ENCODE results near the gene GPATCH3. TPM values are rescaled to one million over a fixed set of nuclear protein-coding genes. Genes with fewer than 3 reads are reported as not detected.
"Not testable (repeated sequence)": the region's sequence is repeated elsewhere in the genome, so short reads cannot be mapped to it uniquely, and the experiment has no call there.

Gene GPATCH3
- total RNA-seq, 2 donors from 2014 or later = 13.9 to 14.4 TPM

DNA sequence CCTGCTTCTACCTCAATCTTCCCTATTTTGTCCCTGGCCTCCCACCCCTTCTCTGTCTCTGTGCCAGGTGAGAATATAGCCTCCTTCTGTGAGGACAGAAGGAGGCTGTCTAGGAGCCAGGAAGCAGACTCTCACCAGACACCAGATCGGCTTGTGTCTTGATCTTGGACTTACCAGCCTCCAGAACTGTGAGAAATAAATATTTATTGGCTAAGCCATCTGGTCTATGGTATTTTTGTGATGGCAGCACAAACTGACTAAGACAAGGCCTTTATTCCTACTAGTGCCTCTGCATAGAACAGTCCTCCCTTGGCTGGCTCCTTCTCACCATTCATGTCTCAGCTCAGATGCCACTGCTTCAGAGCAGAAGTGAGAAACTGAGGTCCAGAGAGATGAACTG is 12.0 kb downstream of the GPATCH3 start:
- H3K27me3 ChIP-seq = no peaks in the 10 kb centered on the region
- DNase-seq = no peak
- H3K36me3 ChIP-seq = peaks cover 25% of the 10 kb centered on the region
- H3K9me3 ChIP-seq = no peaks in the 10 kb centered on the region
- TF ChIP-seq, protein P1, sequence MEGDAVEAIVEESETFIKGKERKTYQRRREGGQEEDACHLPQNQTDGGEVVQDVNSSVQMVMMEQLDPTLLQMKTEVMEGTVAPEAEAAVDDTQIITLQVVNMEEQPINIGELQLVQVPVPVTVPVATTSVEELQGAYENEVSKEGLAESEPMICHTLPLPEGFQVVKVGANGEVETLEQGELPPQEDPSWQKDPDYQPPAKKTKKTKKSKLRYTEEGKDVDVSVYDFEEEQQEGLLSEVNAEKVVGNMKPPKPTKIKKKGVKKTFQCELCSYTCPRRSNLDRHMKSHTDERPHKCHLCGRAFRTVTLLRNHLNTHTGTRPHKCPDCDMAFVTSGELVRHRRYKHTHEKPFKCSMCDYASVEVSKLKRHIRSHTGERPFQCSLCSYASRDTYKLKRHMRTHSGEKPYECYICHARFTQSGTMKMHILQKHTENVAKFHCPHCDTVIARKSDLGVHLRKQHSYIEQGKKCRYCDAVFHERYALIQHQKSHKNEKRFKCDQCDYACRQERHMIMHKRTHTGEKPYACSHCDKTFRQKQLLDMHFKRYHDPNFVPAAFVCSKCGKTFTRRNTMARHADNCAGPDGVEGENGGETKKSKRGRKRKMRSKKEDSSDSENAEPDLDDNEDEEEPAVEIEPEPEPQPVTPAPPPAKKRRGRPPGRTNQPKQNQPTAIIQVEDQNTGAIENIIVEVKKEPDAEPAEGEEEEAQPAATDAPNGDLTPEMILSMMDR (IDR thresholded peaks at IDR 0.05) = no peak
- no peak overlapping the region for H3K27ac ChIP-seq
- H3K4me1 ChIP-seq = peaks cover 8% of the 10 kb centered on the region
- intact Hi-C loops (cut with DNase I) = no loop called here
- no peak overlapping the region for H3K4me3 ChIP-seq
- H3K9ac ChIP-seq (ENCODE audit: low read depth in 2 of 2, low read length in 2 of 2) = no peak overlapping the region

DNA sequence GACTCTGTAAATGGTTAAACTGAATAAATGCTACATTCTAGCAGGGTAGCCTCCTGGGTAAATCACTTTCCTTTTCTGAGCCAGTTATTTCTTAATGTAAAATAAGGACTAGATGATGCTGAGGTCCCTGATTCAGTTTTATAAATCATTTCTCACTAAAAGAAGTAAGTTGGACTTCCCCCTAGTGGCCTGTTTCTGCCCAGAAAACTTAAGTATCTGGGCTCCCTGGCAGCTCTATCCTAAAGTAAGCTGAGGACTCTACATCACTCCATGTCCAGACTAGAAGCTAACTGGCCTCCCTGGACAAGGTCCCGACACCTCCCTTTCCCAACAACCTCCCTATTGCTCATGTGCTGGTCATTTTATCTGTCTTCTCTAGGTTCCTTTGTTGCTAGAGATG is 13.1 kb downstream of the GPATCH3 start:
- H3K9ac ChIP-seq (ENCODE audit: low read depth in 2 of 2, low read length in 2 of 2) = no peak overlapping the region
- H3K27me3 ChIP-seq = no peaks in the 10 kb centered on the region
- peaks cover 8% of the 10 kb centered on the region for H3K4me1 ChIP-seq
- intact Hi-C loops (cut with DNase I) = no loop called here
- TF ChIP-seq, protein P1 (IDR thresholded peaks at IDR 0.05) = peak; percentile 32
- H3K4me3 ChIP-seq = no peak overlapping the region
- no peaks in the 10 kb centered on the region for H3K9me3 ChIP-seq
- H3K36me3 ChIP-seq = peaks cover 21% of the 10 kb centered on the region
- DNase-seq = no peak
- H3K27ac ChIP-seq = no peak overlapping the region

DNA sequence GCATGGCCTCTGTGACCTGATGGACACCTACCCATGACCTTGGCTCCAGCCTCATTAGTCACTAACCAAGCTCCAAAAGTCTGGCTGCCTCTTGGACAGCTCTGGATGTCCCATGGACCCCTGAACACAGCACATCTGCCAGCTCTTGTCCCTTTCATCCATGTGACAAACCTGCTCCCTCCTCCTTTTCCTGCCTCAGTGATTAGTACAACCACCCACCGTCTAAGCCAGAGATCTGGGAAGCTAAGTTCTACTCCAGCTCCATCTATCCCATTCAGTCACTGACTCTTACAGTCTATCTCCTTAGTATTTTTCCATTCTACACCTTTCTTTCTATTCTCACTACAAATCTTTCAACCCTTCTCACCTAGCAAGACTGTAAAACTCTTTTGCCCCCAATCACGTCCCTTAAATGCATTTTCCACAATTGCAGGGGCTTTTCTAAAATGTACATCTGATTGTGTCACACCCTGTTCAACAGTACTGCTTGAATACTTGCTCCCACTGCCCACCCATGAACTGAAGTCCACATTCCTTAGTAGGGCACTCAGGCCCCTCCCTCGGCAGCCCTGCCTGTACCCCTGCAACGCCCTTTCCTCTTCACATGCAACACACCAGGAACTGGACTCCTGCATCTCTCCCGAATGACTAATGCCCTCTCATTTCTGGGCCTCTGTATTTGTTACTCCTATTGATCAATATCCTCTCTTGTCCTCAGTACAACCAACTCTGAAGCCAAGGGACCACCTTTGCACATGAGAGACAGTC is 17.4 kb downstream of the GPATCH3 start:
- no peak for DNase-seq
- Histone ChIP-seq H3K9me3 (no peaks in the 10 kb centered on the region), H3K4me3 (no peak overlapping the region), H3K27me3 (no peaks in the 10 kb centered on the region), H3K27ac (no peak overlapping the region), H3K9ac (ENCODE audit: low read depth in 2 of 2, low read length in 2 of 2) (no peak overlapping the region), H3K36me3 (peaks cover 16% of the 10 kb centered on the region), H3K4me1 (no peaks in the 10 kb centered on the region)
- intact Hi-C loops (cut with DNase I) = no loop called here
- TF ChIP-seq, protein P1 (IDR thresholded peaks at IDR 0.05) = no peak

DNA sequence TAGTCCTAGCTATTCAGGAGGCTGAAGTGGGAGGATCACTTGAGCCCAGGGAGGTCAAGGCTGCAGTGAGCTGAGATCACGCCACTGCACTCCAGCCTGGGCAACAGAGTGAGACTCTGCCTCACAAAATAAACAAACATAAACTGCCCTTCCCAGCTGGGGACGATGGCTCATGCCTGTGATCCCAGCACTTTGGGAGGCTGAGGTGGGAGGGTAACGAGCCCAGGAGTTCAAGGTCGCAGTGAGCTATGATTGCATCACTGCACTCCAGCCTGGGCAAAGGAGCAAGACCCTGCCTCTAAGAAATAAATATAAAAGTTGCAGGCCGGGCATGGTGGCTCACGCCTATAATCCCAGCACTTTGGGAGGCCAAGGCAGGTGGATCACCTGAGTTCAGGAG is 18.7 kb downstream of the GPATCH3 start:
- H3K36me3 ChIP-seq = peaks cover 14% of the 10 kb centered on the region

DNA sequence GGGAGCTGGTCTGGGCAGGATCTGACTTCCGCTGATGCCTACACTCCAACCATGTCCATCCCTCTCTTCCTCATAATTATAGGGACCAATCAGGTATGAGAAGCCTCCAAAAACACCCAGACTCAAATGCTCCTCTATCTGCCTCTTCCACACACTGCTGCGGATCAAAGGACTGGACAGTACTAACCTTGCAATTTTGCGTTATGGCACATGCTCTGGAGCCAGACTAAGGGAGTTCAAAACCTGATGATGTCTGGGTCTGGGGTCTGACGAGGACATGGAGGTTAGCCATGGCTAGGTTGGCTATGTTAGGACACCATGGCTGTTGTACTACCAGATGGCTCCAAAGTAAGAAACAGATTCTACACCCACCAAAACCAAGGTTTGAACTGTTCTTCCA is 20.5 kb downstream of the GPATCH3 start:
- intact Hi-C loops (cut with DNase I) = loop anchor here (2.0 to 5.0 kb wide), 3 partner anchors 27 to 277 kb away; no protein-coding TSS in a partner anchor
- H3K9ac ChIP-seq (ENCODE audit: low read depth in 2 of 2, low read length in 2 of 2) = peak overlapping the region in 1 of 2 donors; percentile 54
- H3K27ac ChIP-seq = no peak overlapping the region
- H3K4me3 ChIP-seq = no peak overlapping the region
- DNase-seq = no peak
- H3K36me3 ChIP-seq = peaks cover 9% of the 10 kb centered on the region
- TF ChIP-seq, protein P1 (IDR thresholded peaks at IDR 0.05) = no peak
- no peaks in the 10 kb centered on the region for H3K4me1 ChIP-seq
- no peaks in the 10 kb centered on the region for H3K27me3 ChIP-seq
- no peaks in the 10 kb centered on the region for H3K9me3 ChIP-seq

More for the DNA sequence above, 18.7 kb downstream of the GPATCH3 start:
- H3K4me3 ChIP-seq; H3K27me3 ChIP-seq; intact Hi-C loops (cut with DNase I); H3K4me1 ChIP-seq; H3K27ac ChIP-seq; H3K9me3 ChIP-seq; DNase-seq; H3K9ac ChIP-seq (ENCODE audit: low read depth in 2 of 2, low read length in 2 of 2): not testable (repeated sequence)

DNA sequence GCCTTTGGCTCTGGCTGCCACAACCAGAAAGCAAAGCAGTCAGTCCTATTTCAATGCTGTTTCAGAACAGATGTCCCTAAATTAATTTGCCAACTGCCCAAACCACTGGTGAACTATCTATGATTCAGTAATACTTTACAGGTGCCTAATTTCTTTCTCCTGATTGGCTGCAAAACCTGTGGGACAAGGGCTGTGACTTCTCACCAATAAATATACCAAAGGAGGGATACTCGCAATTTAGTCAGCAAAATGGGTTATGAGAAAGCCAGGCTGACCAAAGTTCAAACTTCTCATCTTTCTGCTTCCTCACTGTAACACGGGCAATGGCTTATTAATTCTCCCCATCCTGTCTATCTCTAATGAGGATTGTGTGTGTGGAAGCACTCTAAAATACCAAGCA is 22.9 kb downstream of the GPATCH3 start:
- Histone ChIP-seq H3K4me3 (no peak overlapping the region), H3K9ac (ENCODE audit: low read depth in 2 of 2, low read length in 2 of 2) (no peak overlapping the region), H3K27me3 (no peaks in the 10 kb centered on the region), H3K4me1 (no peaks in the 10 kb centered on the region), H3K27ac (no peak overlapping the region), H3K9me3 (no peaks in the 10 kb centered on the region), H3K36me3 (no peaks in the 10 kb centered on the region)
- TF ChIP-seq, protein P1 (IDR thresholded peaks at IDR 0.05) = no peak
- intact Hi-C loops (cut with DNase I) = loop anchor here (5.0 kb wide), 2 partner anchors 65 to 275 kb away; no protein-coding TSS in a partner anchor
- DNase-seq = no peak
